HEK293T (cell line): ENCODE measurements around the gene CRHR1.
A peak's percentile ranks its signal among the peaks of the same experiment; 100 is the strongest.

Experiments
- BHLHE40 ChIP-seq: fragments of 450-650 bp; IDR thresholded peaks from 2 replicates; pipeline ENCODE4 v1.6.1; 2016; ENCODE audit warnings: mild to moderate bottlenecking, moderate library complexity, borderline replicate concordance
- CTBP1 ChIP-seq: fragments of 450-650 bp; IDR thresholded peaks from 2 replicates; pipeline ENCODE4 v1.6.1; 2016; ENCODE audit warnings: borderline replicate concordance
- ELF4 ChIP-seq: fragments of 450-650 bp; IDR thresholded peaks from 2 replicates; pipeline ENCODE4 v1.6.1; 2017; ENCODE audit warnings: antibody characterized with exemption
- FOXA1 ChIP-seq: fragments of 450-650 bp; IDR thresholded peaks from 2 replicates; pipeline ENCODE4 v1.6.1; 2016; ENCODE audit warnings: mild to moderate bottlenecking
- FOXK2 ChIP-seq: fragments of 450-650 bp; IDR thresholded peaks from 2 replicates; pipeline ENCODE4 v1.6.1; 2016; ENCODE audit warnings: mild to moderate bottlenecking
- FOXM1 ChIP-seq: fragments of 450-650 bp; IDR thresholded peaks from 2 replicates; pipeline ENCODE4 v1.6.1; 2017; ENCODE audit warnings: mild to moderate bottlenecking, borderline replicate concordance
- NFRKB ChIP-seq: fragments of 450-650 bp; IDR thresholded peaks from 2 replicates; pipeline ENCODE4 v1.6.1; 2016; ENCODE audit warnings: mild to moderate bottlenecking, moderate library complexity
- PKNOX1 ChIP-seq: fragments of 450-650 bp; IDR thresholded peaks from 2 replicates; pipeline ENCODE4 v1.6.1; 2016
- SP1 ChIP-seq: fragments of 450-650 bp; IDR thresholded peaks from 2 replicates; pipeline ENCODE4 v1.6.1; 2017
- SUZ12 ChIP-seq: fragments of 450-650 bp; IDR thresholded peaks from 2 replicates; pipeline ENCODE4 v1.6.1; 2016; ENCODE audit warnings: mild to moderate bottlenecking

GRCh38 chr17:45740553-45741330, 43.4 kb upstream of the CRHR1 start:
- no peak for TF ChIP-seq FOXA1
- TF ChIP-seq ELF4, result no peak
- TF ChIP-seq SP1, result no peak
- no peak for TF ChIP-seq CTBP1
- TF ChIP-seq BHLHE40, result no peak
- no peak for TF ChIP-seq FOXK2
- TF ChIP-seq SUZ12, result no peak
- TF ChIP-seq NFRKB, result no peak
- no peak for TF ChIP-seq FOXM1
- peak; percentile 39; the same call in 1 of the 2 replicates for TF ChIP-seq PKNOX1
